Measurements from ENCODE around the gene TRIO. TPM values are rescaled to one million over a fixed set of nuclear protein-coding genes. Genes with fewer than 3 reads are reported as not detected.
"Not testable (repeated sequence)": the region's sequence is repeated elsewhere in the genome, so short reads cannot be mapped to it uniquely, and the experiment has no call there.

The TRIO gene
- total RNA-seq, 1 experiment from 2014 or later, result 106 TPM

GRCh38 chr5:14201325-14202045 is 58.3 kb downstream of the TRIO start:
- DNase-seq (ENCODE audit: extremely low read depth, low read depth), result no peak

- no peak for DNase-seq (ENCODE audit: extremely low read depth, low read depth)
Measured at GRCh38 chr5:14202462-14202861, 59.3 kb downstream of the TRIO start.

- no peak for DNase-seq (ENCODE audit: extremely low read depth, low read depth)
Measured at GRCh38 chr5:14204011-14204670, 61.0 kb downstream of the TRIO start.

GRCh38 chr5:14204785-14205321 is 61.7 kb downstream of the TRIO start:
- DNase-seq (ENCODE audit: extremely low read depth, low read depth), result no peak

GRCh38 chr5:14206028-14206725 is 63.0 kb downstream of the TRIO start:
- DNase-seq (ENCODE audit: extremely low read depth, low read depth), result no peak

GRCh38 chr5:14207428-14207827 is 64.3 kb downstream of the TRIO start:
- not testable (repeated sequence) for DNase-seq (ENCODE audit: extremely low read depth, low read depth)

- DNase-seq (ENCODE audit: extremely low read depth, low read depth), result no peak
Measured at GRCh38 chr5:14208071-14209021, 65.2 kb downstream of the TRIO start.

- DNase-seq (ENCODE audit: extremely low read depth, low read depth), result no peak
Measured at GRCh38 chr5:14209222-14209822, 66.2 kb downstream of the TRIO start.

- DNase-seq (ENCODE audit: extremely low read depth, low read depth), result no peak
Measured at GRCh38 chr5:14209836-14210235, 66.7 kb downstream of the TRIO start.

GRCh38 chr5:14210729-14211128 is 67.6 kb downstream of the TRIO start:
- DNase-seq (ENCODE audit: extremely low read depth, low read depth), result no peak

- no peak for DNase-seq (ENCODE audit: extremely low read depth, low read depth)
Measured at GRCh38 chr5:14211818-14212803, 69.0 kb downstream of the TRIO start.

- DNase-seq (ENCODE audit: extremely low read depth, low read depth), result no peak
Measured at GRCh38 chr5:14212838-14213237, 69.7 kb downstream of the TRIO start.

GRCh38 chr5:14213253-14213652 is 70.1 kb downstream of the TRIO start:
- no peak for DNase-seq (ENCODE audit: extremely low read depth, low read depth)

- DNase-seq (ENCODE audit: extremely low read depth, low read depth), result no peak
Measured at GRCh38 chr5:14213813-14214585, 70.9 kb downstream of the TRIO start.

- no peak for DNase-seq (ENCODE audit: extremely low read depth, low read depth)
Measured at GRCh38 chr5:14215901-14216300, 72.8 kb downstream of the TRIO start.

GRCh38 chr5:14216372-14216771 is 73.2 kb downstream of the TRIO start:
- DNase-seq (ENCODE audit: extremely low read depth, low read depth), result no peak

GRCh38 chr5:14216902-14217301 is 73.8 kb downstream of the TRIO start:
- no peak for DNase-seq (ENCODE audit: extremely low read depth, low read depth)

- peak; percentile 26 for DNase-seq (ENCODE audit: extremely low read depth, low read depth)
Measured at GRCh38 chr5:14217587-14217986, 74.4 kb downstream of the TRIO start.

Measured in NCI-H460 (cell line).